ENCODE measurements around the gene PCSK9.

The PCSK9 gene

DNA sequence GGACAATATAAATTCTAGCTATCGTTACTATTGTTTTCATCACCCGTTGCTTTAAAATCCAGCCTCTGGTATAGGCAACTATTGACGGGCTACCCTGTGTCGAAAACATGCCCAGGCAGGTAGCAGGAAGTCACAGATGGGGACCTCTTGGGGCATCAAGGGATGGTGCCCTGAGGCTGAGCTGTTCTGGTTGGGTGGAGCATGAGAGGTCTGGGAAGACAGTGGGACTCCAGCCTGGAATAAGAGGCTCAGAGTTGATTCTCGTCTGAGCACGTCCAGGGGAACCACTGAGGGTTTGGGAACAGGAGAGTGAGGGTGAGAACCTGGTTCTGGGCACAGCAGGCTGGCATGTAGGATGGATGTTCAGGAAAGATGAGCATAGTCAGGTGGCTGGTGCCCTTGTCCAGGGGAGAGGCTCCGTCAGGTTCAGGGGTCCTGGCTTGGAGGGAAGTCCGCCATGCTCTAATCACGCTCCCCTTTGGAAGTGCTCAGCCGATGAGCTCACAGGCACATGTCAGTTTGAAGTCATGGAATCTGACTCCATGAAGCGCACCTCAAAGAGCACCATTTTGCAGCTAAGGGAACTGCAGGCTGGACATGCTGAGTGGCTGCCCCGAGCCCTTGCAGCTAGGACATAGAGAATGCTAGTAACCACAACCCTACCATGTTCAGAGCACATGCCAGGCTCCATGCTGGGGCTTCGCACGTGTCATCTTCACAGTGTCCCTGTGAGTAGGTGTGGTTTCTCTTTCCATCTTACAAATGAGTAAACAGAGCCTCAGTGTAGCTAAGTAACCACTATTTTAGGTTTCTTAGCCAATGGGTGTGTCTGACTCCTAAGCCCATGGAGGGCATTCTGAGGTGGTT lies 21.0 kb downstream of the PCSK9 start:
- DNase-seq, result no peak

DNA sequence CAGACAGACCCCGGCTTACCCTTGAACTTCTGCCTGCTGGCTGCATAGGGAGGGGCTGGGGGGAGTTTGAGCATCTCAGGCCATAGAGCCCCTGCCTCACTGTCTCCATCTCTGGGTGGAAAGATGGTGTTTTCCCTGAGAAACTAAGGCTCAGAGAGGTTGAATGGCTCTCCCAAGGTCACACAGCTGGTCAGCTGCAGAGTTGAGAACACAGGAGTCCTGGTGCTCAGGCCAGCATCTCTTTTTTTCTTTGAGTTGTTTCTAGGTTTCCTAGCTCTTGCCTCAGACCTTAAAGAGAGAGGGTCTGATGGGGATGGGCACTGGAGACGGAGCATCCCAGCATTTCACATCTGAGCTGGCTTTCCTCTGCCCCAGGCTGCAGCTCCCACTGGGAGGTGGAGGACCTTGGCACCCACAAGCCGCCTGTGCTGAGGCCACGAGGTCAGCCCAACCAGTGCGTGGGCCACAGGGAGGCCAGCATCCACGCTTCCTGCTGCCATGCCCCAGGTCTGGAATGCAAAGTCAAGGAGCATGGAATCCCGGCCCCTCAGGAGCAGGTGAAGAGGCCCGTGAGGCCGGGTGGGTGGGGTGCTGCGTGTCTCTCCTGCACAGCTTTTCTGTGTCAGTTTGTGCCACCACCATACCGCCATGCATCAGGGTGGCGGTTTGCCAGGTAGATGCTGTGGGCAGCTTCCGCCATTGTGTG lies 21.8 kb downstream of the PCSK9 start:
- DNase-seq, result no peak

DNA sequence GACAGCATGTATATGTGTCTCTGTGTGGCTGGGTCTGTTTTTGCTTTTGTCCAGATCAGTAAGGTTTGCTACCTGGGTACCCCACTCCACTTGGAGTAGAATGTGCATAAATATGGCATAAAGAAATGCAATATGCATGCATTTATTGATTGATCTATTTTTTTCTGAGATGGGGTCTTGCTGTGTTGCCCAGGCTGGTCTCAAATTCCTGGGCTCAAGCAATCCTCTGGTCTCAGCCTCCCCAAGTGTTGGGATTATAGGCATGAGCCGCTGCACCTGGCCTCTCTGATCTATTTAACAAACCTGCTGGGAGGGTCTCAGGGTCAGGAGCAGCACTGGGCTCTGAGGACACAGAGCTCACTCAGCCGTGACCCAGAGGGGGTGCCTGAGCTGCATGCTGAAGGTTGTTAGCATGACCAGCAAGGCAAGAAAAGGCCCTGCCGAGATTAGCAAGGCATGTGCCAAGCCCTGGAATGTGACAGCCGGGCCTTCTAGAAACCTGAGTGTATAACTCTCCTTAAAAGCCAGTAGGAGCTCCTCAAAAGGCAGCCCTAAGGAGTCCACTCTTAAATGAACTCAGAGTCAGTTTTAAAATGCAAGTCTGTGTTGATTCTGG lies 22.5 kb downstream of the PCSK9 start:
- no peak for DNase-seq

DNA sequence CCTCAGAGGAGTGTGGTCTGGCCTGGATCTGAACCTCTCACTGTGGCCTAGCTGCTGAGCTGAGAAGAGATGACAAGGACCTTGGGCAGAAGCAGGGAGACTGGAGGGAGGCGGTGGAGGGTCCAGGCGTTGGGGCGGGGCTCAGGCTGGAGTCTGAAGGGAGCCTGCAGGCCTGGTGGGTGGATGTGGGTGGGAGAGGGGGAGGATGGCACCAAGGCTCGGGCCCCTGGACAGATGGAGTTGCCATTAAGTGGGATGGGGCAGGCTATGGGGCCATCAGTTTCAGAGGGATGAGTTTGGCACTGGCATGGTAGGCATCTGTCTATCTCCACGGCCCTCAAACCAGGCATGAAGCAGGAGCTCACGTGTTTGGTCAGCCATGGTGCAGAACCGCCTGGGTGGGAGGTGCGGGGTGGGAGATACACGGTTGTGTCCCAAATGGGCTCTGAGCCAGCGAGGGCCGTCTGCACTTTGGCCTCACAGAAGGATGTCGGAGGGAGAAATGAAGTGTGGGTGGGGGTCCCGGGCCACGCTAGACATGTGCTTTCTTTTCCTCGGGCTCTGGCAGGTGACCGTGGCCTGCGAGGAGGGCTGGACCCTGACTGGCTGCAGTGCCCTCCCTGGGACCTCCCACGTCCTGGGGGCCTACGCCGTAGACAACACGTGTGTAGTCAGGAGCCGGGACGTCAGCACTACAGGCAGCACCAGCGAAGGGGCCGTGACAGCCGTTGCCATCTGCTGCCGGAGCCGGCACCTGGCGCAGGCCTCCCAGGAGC lies 23.6 kb downstream of the PCSK9 start:
- no peak for DNase-seq

DNA sequence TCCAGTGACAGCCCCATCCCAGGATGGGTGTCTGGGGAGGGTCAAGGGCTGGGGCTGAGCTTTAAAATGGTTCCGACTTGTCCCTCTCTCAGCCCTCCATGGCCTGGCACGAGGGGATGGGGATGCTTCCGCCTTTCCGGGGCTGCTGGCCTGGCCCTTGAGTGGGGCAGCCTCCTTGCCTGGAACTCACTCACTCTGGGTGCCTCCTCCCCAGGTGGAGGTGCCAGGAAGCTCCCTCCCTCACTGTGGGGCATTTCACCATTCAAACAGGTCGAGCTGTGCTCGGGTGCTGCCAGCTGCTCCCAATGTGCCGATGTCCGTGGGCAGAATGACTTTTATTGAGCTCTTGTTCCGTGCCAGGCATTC lies 24.2 kb downstream of the PCSK9 start:
- no peak for DNase-seq

DNA sequence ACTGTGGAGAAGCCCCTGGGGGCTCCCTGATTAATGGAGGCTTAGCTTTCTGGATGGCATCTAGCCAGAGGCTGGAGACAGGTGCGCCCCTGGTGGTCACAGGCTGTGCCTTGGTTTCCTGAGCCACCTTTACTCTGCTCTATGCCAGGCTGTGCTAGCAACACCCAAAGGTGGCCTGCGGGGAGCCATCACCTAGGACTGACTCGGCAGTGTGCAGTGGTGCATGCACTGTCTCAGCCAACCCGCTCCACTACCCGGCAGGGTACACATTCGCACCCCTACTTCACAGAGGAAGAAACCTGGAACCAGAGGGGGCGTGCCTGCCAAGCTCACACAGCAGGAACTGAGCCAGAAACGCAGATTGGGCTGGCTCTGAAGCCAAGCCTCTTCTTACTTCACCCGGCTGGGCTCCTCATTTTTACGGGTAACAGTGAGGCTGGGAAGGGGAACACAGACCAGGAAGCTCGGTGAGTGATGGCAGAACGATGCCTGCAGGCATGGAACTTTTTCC lies 24.8 kb downstream of the PCSK9 start:
- DNase-seq, result no peak

DNA sequence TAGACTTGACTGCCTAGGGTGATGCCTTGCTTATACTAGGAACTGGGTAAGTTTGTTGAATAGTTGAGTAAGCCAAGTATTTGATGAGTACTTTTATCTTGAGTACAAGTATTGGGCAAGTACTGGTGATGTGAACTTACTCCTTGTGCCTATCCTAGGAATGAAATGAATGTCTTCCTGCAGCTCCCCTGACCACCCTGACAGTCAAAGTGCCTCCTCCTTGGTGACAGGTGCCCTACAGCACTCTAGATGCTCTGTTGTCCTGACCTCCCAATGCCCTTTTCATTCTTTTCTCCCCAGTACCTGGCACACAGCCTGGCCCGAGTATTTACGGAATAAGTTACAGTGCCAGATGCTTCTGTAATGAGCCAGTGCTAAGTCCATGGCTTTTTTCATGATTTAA lies 25.5 kb downstream of the PCSK9 start:
- DNase-seq, result no peak

DNA sequence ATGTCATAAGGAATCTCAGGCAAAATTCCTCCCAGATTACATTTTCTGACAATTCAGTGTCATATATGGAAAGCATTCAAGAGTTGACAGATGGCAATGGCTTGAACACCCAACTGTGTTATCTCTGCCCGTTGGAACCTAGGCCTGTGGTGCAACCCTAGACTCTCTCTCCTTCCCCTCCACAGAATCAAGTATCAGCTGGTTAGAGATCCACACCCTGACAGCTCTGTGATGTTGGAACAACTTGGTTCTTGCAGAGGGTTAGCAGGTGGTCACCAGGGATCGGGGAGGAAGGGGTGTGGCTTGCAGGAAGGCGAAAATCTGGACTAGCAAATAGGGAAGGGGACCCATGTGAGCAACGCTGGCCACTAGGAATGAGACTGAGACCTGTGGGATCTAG lies 26.3 kb downstream of the PCSK9 start:
- no peak for DNase-seq

DNA sequence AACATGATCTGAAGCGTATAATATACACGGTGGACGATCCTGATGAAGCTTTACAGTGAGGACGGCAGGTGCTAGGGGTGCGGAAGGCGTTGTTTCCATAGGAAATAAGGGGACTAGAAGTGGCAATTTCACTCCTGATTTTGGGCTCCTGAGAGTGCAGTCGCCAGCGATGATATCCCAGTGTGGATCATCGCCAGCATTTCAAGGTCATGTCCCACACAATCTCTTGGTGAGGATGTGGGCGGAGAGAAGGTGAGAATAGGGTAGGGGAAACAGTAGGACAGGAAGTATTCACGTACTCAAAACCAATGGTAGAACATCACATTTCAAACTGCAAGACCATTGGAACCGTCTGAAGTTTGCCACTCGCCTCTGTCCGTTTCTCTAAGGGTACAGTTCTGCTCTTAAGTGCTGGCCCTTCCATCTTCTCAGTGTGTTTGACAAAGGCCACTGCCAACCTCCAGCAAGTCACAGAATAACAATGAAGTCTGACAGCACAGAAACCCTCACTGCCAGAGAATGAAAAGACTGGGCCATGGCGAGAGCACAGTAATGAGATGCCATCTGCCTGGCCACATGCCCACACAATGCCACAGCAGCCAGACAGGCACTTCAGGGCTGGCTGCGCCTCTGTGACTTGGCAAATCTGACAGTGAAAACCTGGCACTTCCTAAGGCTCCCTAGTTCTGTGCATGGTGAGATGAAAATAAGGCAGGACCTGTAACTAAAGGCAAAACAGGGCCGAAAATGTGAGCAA lies 27.9 kb downstream of the PCSK9 start:
- DNase-seq, result no peak

DNA sequence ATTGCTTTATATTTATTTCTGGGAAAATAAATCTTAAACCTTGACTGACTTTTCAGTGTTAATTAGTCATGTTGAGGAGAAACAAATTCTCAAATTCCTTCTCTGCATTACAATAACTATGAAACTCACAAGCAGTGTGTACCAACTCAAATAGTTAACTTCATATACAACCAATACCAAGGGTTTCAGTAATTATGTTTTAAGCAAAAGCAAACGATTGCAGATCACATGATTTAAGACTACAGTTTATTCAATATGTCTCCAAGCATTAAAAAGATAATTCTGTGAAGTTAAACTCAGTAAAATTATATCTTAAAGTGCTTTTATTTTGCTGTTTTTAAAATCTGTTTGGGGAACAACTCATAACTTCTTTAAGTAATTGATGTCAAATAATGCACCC lies 28.6 kb downstream of the PCSK9 start:
- DNase-seq, result no peak

DNA sequence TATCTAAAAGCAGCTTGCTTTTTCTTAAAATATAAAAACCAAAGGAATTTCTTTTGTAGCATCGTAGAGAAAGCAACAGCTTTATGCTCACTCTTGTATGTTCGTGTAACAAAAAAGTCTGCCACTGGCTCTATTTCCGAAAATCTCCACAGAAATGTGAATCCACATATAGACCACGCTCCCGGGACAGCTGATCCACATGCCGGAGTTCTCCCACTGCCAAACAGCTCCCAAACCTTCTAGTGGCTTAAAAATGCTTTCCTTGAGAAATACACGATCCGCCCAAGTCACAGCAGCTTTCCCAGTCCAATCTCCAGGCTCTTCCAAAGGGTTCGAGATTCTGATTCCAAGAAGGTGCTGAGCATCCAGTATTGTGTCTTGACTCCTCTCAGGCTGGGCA lies 29.3 kb downstream of the PCSK9 start:
- no peak for DNase-seq

DNA sequence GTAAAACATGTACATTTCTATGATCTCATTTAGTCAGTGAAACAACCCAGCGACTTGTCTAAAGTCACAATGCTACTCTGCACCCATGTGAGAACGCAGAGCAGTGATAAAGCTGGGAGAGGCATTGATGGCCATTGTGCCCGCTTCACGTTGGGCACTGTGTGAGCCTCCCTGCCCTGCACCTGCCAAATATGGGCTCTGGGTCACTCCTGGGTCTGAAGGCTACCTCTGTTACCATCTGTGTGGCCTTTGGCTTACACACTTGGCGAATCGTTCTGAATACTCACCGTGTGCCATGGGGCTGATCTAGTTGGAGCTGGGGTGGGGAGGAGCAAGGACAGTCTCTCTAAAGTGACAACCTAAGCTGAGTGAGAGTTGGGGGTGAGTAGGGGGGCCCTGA lies 29.9 kb downstream of the PCSK9 start:
- no peak for DNase-seq

DNA sequence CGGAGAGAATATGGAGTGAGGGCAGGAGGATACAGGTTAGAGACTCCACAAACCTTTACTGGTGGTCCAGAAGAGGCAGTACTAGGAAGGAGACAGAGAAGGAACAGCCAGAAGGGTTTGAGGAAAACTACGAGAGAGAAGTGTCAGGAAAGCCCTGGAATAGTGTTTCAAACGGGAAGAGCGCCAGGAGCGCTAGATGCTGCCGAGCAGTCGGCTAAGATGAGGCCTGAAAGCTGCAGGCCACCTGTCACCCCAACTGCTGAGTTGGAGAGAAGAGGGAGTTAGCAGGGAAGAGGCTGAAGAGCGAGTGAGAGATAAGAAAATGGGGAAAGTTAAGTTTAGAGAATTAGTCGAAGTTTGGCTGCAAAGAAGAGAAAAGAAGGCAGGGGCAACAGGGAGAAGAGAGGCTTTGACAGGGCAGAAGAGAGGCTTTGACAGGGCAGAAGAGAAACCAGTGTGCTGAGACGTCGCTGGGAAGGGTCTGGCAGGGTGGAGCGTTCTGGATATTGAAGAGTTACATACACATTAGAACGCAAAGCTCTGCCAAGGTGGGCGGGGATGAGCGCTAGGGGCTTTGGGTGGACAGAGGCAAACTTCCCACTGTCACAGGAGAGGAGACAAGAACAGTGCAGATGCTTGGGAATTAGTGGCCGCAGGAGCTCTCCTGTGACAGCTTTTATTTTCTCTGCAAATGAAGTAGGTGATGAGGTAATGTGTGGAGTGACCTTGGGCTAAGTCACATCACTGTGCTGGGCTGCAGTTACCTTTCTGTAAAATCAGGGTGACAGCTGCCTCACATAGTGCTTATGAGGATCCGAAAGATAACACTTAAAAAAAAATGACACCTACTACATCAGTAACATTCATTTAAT lies 31.2 kb downstream of the PCSK9 start:
- DNase-seq, result no peak

DNA sequence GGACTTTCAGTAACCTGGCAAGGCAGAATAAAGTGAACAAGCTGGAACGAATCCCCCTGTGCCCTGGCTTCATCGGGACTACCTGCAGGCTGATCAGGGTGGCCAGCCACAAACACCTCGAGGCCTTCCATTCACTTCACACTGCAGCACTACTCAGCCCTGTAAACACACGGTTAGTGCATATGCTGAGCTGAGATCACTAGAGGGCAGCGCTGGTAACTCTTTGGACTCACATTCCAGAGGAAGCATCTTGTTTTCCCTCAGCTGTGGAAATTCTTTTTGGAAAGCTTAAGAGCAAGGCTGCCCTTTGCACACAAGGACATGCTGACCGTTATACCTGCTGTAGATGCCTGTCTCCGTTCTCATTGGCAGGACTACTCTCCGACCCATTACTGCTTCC lies 32.1 kb downstream of the PCSK9 start:
- DNase-seq, result no peak

DNA sequence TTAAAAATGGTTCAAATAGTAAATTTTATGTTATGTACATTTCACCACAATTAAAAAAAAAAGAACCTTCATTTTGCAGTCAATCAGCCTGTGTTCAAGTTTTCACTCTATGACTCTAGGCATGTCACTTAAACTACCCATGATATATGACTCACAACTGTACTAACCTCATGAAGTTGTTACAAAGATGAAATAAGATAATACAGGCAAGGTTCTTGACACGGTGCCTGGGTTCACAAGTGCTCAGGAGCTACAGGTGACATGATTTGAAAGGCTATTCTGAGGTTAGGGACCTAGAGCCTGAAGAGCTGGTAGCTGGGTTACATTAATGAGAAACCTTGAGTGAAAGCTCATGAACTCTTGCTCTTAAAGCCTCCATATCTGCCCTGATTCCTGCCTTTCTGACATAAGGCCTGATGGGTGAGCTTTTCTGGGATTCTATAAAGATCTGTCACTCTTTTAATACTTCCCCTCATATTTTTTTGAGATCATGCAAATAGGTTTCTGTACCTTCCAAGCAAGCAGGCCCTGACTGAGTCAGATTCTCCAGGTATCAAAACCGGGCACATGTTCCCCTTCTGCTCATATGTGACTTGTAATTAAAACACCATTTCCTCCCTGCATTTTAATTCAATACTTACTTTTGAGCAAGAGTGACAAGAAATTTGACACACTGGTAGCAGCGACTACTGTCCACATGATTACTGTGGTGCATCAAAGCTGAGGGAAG lies 34.0 kb downstream of the PCSK9 start:
- no peak for DNase-seq

DNA sequence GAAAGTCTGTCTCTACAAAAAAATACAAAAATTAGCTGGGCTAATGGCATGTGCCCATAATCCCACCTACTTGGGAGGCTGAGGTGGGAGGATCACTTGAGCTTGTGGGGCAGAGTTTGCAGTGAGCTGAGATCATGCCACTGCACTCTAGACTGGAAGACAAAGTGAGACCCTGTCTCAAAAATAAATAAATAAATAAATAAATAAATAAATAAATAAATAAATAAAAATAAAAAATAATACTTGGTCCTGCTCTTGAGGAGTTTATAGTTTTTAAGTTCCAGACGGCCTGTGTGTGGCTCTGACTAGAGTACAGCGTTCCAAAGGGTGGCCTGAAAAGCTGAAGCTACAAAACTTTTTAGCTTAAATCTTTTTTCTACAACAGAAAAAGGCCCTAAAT lies 35.1 kb downstream of the PCSK9 start:
- no peak for DNase-seq

DNA sequence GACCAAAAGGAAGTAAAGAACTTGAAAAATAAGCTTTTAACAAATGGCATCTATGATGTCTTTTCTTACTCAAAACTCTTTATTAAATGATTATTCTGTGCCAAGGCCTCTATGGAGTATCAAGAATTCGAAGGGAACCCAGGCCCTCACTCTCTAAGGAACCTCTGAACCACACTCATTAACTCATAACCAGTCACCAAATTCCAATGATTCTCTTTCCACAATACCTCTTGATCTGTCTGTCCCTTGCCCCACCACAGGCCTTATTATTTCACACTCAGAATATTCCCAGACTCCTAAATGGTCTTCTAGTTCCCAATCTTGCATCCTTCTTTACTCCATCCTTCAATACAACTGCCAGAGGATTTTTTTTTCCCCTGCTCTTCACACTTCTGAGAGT lies 37.0 kb downstream of the PCSK9 start:
- no peak for DNase-seq

DNA sequence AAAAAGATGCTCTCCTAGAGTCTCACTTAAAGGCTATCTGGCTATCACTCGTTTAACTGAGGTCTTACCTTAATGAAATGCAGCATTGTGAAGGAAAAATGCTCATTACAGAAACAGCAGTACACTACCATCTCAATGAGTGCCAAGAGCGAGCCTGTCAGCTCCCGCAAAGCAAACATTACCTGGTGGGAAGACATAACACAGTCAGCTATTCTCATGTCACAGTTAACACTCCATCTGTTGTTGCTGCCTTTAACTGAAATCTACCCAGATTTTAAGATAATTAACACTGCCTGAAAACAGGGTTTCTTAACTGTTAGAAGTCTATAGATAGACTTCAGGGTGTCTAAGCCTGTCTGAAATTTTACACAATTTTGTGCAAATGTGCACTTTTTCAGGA lies 39.1 kb downstream of the PCSK9 start:
- DNase-seq, result no peak

DNA sequence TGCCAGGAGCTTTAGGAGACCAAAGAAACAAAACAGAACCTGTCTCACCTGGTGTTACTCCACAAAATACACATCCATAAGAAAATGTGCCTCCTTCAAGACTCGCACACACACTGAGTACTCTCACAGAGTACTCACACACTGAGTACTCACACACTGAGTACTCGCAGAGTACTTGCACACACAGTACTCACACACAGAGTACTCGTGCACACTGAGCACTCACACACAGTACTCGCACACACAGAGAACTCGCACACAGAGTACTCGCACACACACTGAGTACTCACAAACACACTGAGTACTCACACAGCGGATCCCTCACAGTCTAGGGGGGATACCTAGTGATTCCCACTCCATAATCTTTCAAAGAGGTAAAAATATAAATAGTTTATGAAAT lies 40.3 kb downstream of the PCSK9 start:
- DNase-seq, result no peak

DNA sequence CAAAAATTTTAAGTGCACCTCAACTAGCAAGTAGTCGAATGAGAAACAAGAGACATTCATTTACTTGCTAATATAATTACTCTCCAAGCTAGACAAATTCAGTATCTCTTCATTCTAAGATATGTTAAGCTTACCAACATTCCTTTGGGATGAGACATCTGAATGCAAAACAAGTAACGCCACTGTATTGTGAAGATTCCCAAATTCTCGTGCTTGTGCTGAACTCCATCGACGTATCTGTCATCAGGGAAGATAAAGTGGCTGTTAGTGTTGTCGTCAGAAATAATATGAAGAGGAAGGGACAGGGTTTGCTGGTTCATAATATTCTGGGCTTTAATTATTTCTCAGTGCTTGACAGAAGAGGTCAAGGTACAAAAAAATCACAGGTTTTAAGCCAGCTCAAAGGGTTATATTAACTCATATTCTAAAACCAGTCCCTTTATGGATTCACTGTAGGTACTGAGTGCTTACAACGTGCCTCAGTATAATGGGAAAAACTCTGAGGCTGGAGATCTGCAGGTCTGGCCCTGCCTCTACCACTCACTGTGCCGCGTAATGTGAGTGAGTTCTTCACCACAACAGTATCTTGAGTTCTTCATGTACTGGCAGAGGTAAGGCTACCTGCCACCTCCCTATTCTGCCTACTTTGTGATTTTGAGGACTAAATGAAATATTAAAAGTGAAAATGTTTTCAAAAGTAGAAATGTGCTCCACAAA lies 42.0 kb downstream of the PCSK9 start:
- DNase-seq, result no peak
